ENCODE measurements around the gene ATP6AP1. TPM values are rescaled to one million over a fixed set of nuclear protein-coding genes. Genes with fewer than 3 reads are reported as not detected.

Gene ATP6AP1
- total and polyA plus RNA-seq, 2 of the 13 experiments (the other 11 are each of a cell fraction or from before 2014, with no cell fraction given), result 56.7 to 110 TPM

DNA sequence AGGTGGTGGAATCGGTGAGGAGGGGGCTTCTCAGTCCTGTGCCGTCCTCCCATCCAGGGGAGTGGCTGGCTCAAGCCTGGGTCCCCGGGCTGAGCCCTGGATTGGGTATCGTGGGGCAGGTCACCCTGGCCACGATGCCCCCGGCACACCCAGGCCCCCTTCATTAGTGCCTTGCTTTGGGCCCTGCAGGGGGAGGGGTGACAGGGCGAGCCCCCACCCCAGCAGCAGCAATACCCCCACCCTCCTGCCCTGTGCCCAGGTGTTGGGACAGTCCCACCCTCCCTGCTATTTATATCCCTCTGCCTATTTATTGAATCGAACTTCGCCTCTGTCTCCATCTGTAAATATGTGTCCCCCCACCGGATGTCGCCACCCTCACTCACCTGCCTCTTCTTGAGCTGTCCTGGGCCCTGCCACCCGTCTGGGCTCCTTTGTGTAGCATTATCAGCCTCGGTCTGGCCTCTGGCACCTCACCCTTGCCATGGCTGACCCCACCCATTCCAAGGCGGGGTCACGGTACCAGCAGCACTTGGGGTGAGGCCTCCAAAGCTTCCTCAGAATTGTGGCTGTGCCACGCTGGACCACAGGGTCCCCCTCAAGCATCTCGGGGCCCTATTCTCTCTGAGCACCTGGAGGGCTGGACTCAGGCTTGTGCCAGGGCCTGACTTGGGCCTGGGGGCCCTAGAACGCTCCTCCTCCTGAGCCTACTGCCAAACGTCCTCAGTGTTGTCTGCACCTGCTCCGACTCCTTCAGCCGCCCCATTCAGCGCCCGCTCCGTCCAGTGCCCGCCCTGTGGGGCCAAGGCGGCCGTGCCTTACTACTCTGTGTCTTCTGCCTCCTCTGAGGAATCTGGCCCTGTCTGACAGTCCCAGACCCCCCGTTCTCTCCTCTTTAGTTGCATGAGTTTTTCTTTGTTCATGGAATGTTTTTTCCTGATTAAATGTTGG lies 44.5 kb downstream of the ATP6AP1 start:
- ChIA-PET CTCF (ENCODE audit: low intra/inter-chr PET ratio, low total read pairs) (no interaction called here), POLR2A (interaction anchor here (1.3 kb wide), 1 partner anchor 17 kb away, joined by 3 read pairs; the partner anchor contains the start of gene SLC10A3)
- 98% methylated on average over 18 of the region's 28 CpGs for WGBS (ENCODE audit: low lambda C conversion rate)
- no peak overlapping the region for H3K9ac ChIP-seq (ENCODE audit: insufficient read depth, low read depth, low read length)
- H3K27me3 ChIP-seq (ENCODE audit: control insufficient read depth in 1 of 2, insufficient read depth in 2 of 2, low read length in 2 of 2), result no peaks in the 10 kb centered on the region
- H3K36me3 ChIP-seq (replicated peaks in 1 of 2; ENCODE audit: control insufficient read depth in 1 of 2, insufficient read depth in 2 of 2, low read length in 2 of 2), result peaks cover 2 to 4% of the 10 kb centered on the region in 2 experiments; a peak in 1 of 5 replicates
- peaks cover 16% of the 10 kb centered on the region for H3K4me1 ChIP-seq (ENCODE audit: insufficient read depth, low read length)
- no TSS peak for BruUV-seq (replicated peaks)
- TF ChIP-seq, protein P1, sequence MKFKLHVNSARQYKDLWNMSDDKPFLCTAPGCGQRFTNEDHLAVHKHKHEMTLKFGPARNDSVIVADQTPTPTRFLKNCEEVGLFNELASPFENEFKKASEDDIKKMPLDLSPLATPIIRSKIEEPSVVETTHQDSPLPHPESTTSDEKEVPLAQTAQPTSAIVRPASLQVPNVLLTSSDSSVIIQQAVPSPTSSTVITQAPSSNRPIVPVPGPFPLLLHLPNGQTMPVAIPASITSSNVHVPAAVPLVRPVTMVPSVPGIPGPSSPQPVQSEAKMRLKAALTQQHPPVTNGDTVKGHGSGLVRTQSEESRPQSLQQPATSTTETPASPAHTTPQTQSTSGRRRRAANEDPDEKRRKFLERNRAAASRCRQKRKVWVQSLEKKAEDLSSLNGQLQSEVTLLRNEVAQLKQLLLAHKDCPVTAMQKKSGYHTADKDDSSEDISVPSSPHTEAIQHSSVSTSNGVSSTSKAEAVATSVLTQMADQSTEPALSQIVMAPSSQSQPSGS (CRISPR knock-in tag; IDR thresholded peaks at IDR 0.05), result no peak
- in situ Hi-C loops (cut with HindIII; ENCODE audit: extremely low pct_ligation_motif_present, low pct_unique_long_range_greater_than_20kb) (no loop called here), intact Hi-C loops (cut with micrococcal nuclease; ENCODE audit: unreplicated experiment) (no loop called here)
- no peak overlapping the region for H3K4me3 ChIP-seq (replicated peaks in 1 of 3; ENCODE audit: insufficient read depth in 1 of 3, low read depth in 2 of 3, low read length in 3 of 3)
- H3K9me3 ChIP-seq (ENCODE audit: low read length), result no peaks in the 10 kb centered on the region
- ATAC-seq, result no peak
- no peak for FAIRE-seq
- no peak overlapping the region for H3K27ac ChIP-seq (ENCODE audit: extremely low read length, insufficient read depth, low read length)
- no peak overlapping the region for H3K4me2 ChIP-seq (ENCODE audit: low read depth, low read length)
- no peaks in the 10 kb centered on the region for H3K79me2 ChIP-seq (ENCODE audit: insufficient read depth, low read length)
- H2AFZ ChIP-seq (ENCODE audit: low read length), result no peak overlapping the region
- H4K20me1 ChIP-seq (ENCODE audit: insufficient read depth, low read length), result no peaks in the 10 kb centered on the region
- DNase-seq (ENCODE audit: low spot score), result no peak

DNA sequence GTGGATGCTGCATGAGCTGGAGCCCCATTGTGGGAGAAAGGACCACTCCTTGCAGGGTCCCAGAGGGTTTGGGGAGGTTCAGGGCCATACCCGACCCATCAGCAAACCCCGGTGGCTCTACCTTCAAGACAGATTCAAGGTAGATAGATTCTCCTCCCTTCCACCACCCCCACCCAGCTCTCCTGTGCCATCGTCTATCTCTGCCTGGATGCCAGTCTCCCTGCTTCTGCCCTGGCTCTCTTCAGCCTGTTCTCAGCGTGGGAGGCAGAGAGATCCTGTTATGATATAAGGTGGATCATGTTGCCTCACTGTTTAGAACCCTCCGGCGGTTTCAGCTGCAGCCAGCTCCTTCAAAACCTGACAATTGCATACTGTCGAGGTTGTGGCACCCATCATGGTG lies 45.2 kb downstream of the ATP6AP1 start:
- ChIA-PET POLR2A (interaction anchor here (1.3 to 1.4 kb wide), 2 partner anchors 17 to 76 kb away, joined by 3 to 4 read pairs; partner anchors contain the start of gene SLC10A3), CTCF (ENCODE audit: low intra/inter-chr PET ratio, low total read pairs) (no interaction called here)
- FAIRE-seq (no peak), ATAC-seq (no peak), DNase-seq (ENCODE audit: low spot score) (no peak)
- Histone ChIP-seq H3K4me2 (ENCODE audit: low read depth, low read length) (no peak overlapping the region), H3K27ac (ENCODE audit: extremely low read length, insufficient read depth, low read length) (no peak overlapping the region), H2AFZ (ENCODE audit: low read length) (no peak overlapping the region), H3K79me2 (ENCODE audit: insufficient read depth, low read length) (no peaks in the 10 kb centered on the region), H3K36me3 (replicated peaks in 1 of 2; ENCODE audit: control insufficient read depth in 1 of 2, insufficient read depth in 2 of 2, low read length in 2 of 2) (peaks cover 2 to 3% of the 10 kb centered on the region in 2 experiments; a peak in 1 of 5 replicates), H3K9me3 (ENCODE audit: low read length) (no peaks in the 10 kb centered on the region), H3K4me3 (replicated peaks in 1 of 3; ENCODE audit: insufficient read depth in 1 of 3, low read depth in 2 of 3, low read length in 3 of 3) (no peak overlapping the region), H3K4me1 (ENCODE audit: insufficient read depth, low read length) (peaks cover 20% of the 10 kb centered on the region), H3K9ac (ENCODE audit: insufficient read depth, low read depth, low read length) (no peak overlapping the region), H4K20me1 (ENCODE audit: insufficient read depth, low read length) (no peaks in the 10 kb centered on the region), H3K27me3 (ENCODE audit: control insufficient read depth in 1 of 2, insufficient read depth in 2 of 2, low read length in 2 of 2) (no peaks in the 10 kb centered on the region)
- in situ Hi-C loops (cut with HindIII; ENCODE audit: extremely low pct_ligation_motif_present, low pct_unique_long_range_greater_than_20kb) (no loop called here), intact Hi-C loops (cut with micrococcal nuclease; ENCODE audit: unreplicated experiment) (no loop called here)
- TF ChIP-seq CHD2 (IDR thresholded peaks at IDR 0.05; ENCODE audit: low read depth, low read length), result no peak
- TF ChIP-seq, protein P2, sequence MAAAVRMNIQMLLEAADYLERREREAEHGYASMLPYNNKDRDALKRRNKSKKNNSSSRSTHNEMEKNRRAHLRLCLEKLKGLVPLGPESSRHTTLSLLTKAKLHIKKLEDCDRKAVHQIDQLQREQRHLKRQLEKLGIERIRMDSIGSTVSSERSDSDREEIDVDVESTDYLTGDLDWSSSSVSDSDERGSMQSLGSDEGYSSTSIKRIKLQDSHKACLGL (CRISPR knock-in tag; IDR thresholded peaks at IDR 0.05), result no peak
- 96% methylated on average over 4 of the region's 7 CpGs for WGBS (ENCODE audit: low lambda C conversion rate)
- no TSS peak for BruUV-seq (replicated peaks)
